K562 (cell line): ENCODE measurements around the gene RBBP4. TPM values are rescaled to one million over a fixed set of nuclear protein-coding genes. Genes with fewer than 3 reads are reported as not detected.

Experiments
- ATAC-seq: fragments of 200-7000 bp; cut with Tn5 transposase; 3 replicates; pipeline ENCODE4 v1.9.1; 2020; ENCODE audit warnings: moderate library complexity
- BruUV-seq: library from RNA; stranded (reverse); fragments of 400-500 nt; replicated peaks from 2 replicates; lab custom pipeline; 2021; lab: Mats Ljungman, UMichigan
- CTCF ChIA-PET: fragments of 300-600 bp; formaldehyde crosslinking; extraction: SDS; loops from one replicate; lab custom pipeline; 2021; ENCODE audit warnings: low intra/inter-chr PET ratio; lab: Yijun Ruan, JAX
- POLR2A ChIA-PET: fragments of 300-600, 350-650 bp; sonication (Branson Sonifier 250); formaldehyde crosslinking; extraction: SDS; loops from one replicate; lab custom pipeline; 2021; ENCODE audit warnings: antibody characterized with exemption, inconsistent platforms; lab: Yijun Ruan, JAX
- DNase-seq, 4 experiments: peaks; one replicate each; pipeline versions ENCODE4 v3.0.0 to v3.0.0-alpha.2; 2011 to 2018; ENCODE audit warnings: low spot score in 3 of 4, mixed read lengths in 3 of 4; ENCODE audit errors: extremely low read depth in 1 of 4
- FAIRE-seq: peaks from 2 replicates; lab custom pipeline; 2011; peaks lifted over from hg19 to GRCh38; lab: Jason Lieb, UNC
- H2AFZ ChIP-seq: 2 replicates; pipeline ENCODE4 v1.6.0; 2011; ENCODE audit warnings: low read depth, low read length, control low read depth, inconsistent platforms
- H3K27ac ChIP-seq: fragments of 200-600 bp; 3 replicates; pipeline ENCODE4 v1.8.0; 2011; ENCODE audit warnings: low read depth, mild to moderate bottlenecking, control low read depth, inconsistent platforms, low read length, moderate library complexity, mixed read lengths; ENCODE audit errors: extremely low read depth
- H3K27me3 ChIP-seq, 2 experiments: fragments of 300-600 bp in 1 of 2; 2 replicates in 1 of 2; 3 replicates in 1 of 2; pipeline versions ENCODE4 v1.6.0 to v1.8.0; 2011; ENCODE audit warnings: inconsistent platforms in 2 of 2, low read length in 2 of 2, mild to moderate bottlenecking in 1 of 2, mixed read lengths in 1 of 2, moderate library complexity in 1 of 2; ENCODE audit not compliant: control insufficient read depth in 2 of 2, insufficient read depth in 2 of 2
- H3K36me3 ChIP-seq: fragments of 300-600 bp; 3 replicates; pipeline ENCODE4 v1.8.0; 2011; ENCODE audit warnings: mild to moderate bottlenecking, low read length, inconsistent platforms; ENCODE audit not compliant: control insufficient read depth, insufficient read depth
- H3K4me1 ChIP-seq, 2 experiments: fragments of 200-600 bp in 1 of 2; replicated peaks in 1 of 2; 2 replicates in 1 of 2; 3 replicates in 1 of 2; pipeline versions ENCODE4 v1.5.1 to v1.8.0; 2011; ENCODE audit warnings: inconsistent platforms in 2 of 2, low read length in 2 of 2, mild to moderate bottlenecking in 1 of 2, mixed read lengths in 1 of 2, moderate library complexity in 1 of 2; ENCODE audit not compliant: control insufficient read depth in 2 of 2, insufficient read depth in 2 of 2
- H3K4me2 ChIP-seq: 2 replicates; pipeline ENCODE4 v1.6.1; 2011; ENCODE audit warnings: low read length, control low read depth, inconsistent platforms, mixed read lengths; ENCODE audit not compliant: insufficient read depth
- H3K4me3 ChIP-seq: fragments of 200-600 bp; sonication (generic), shearing (Covaris generic); 2 replicates; pipeline ENCODE4 v1.5.1; 2016; ENCODE audit warnings: control low read depth, inconsistent platforms
- H3K79me2 ChIP-seq: fragments of 200-600 bp; 3 replicates; pipeline ENCODE4 v1.8.0; 2011; ENCODE audit warnings: low read length, inconsistent platforms; ENCODE audit not compliant: control insufficient read depth, insufficient read depth
- H3K9ac ChIP-seq, 2 experiments: 2 replicates each; pipeline versions ENCODE4 v1.6.0 to v1.6.1; 2011; ENCODE audit warnings: low read depth in 2 of 2, low read length in 2 of 2, control low read depth in 1 of 2, inconsistent platforms in 1 of 2, mild to moderate bottlenecking in 1 of 2, mixed read lengths in 1 of 2; ENCODE audit not compliant: insufficient read depth in 1 of 2
- H3K9me1 ChIP-seq: one replicate; pipeline ENCODE4 v1.6.0; 2011; ENCODE audit warnings: inconsistent platforms, mild to moderate bottlenecking, low read length, moderate library complexity; ENCODE audit not compliant: control insufficient read depth, insufficient read depth
- H3K9me3 ChIP-seq: replicated peaks from 2 replicates; pipeline ENCODE4 v1.5.1; 2011; ENCODE audit warnings: low read depth, low read length, inconsistent platforms; ENCODE audit not compliant: control insufficient read depth, insufficient read depth
- H4K20me1 ChIP-seq: replicated peaks from 2 replicates; pipeline ENCODE4 v1.6.1; 2011; ENCODE audit warnings: low read length, inconsistent platforms, mixed read lengths; ENCODE audit not compliant: control insufficient read depth, insufficient read depth
- DEAF1 ChIP-seq: fragments of 450-650 bp; formaldehyde crosslinking; IDR thresholded peaks from 2 replicates; pipeline ENCODE4 v1.4.0; 2020; ENCODE audit warnings: mild to moderate bottlenecking, moderate library complexity
- GABPB2 ChIP-seq: fragments of 250-450 bp; sonication (Bioruptor Pico); conservative IDR thresholded peaks from 2 replicates; pipeline ENCODE4 v1.5.1; 2021; ENCODE audit warnings: mild to moderate bottlenecking
- KDM5B ChIP-seq: fragments of 200-600 bp; sonication (generic); IDR thresholded peaks from 2 replicates; pipeline ENCODE4 v1.6.1; 2012; ENCODE audit warnings: low read depth, mild to moderate bottlenecking, moderate library complexity, low read length, control low read depth, inconsistent platforms; ENCODE audit not compliant: insufficient replicate concordance
- KHSRP ChIP-seq: fragments of 450-650 bp; IDR thresholded peaks from 2 replicates; pipeline ENCODE4 v1.6.1; 2017
- NONO ChIP-seq, 2 experiments: fragments of 200-400 bp in 1 of 2; fragments of 450-650 bp in 1 of 2; formaldehyde crosslinking in 1 of 2; IDR thresholded peaks; 2 replicates each; pipeline ENCODE4 v1.6.1; 2017; ENCODE audit warnings: low read depth in 2 of 2, mild to moderate bottlenecking in 2 of 2, moderate library complexity in 2 of 2, low read length in 1 of 2
- SREBF1 ChIP-seq: fragments of 150-350 bp; IDR thresholded peaks from 2 replicates; pipeline ENCODE4 v1.6.1; 2014; ENCODE audit warnings: antibody characterized with exemption, low read depth, low read length, borderline replicate concordance
- ZNF551 ChIP-seq: fragments of 250-450 bp; sonication (Bioruptor Pico); IDR thresholded peaks from 2 replicates; pipeline ENCODE4 v1.5.0; 2021; ENCODE audit warnings: mild to moderate bottlenecking, moderate library complexity
- WGBS: fragments of 100-300 bp; shearing (Covaris generic); methylation state at CpG from one replicate; pipeline ENCODE4 v1.1.6; 2016; ENCODE audit warnings: low coverage, mixed read lengths; ENCODE audit not compliant: insufficient coverage; ENCODE audit errors: missing lambda C conversion rate; 5-methylcytosine and 5-hydroxymethylcytosine counted together
- in situ Hi-C: fragments of 300-500 bp; cut with MboI; formaldehyde crosslinking; loops from 4 replicates; pipeline ENCODE4 v1.15.0; 2018; ENCODE audit warnings: inconsistent platforms, mixed read lengths
- intact Hi-C: fragments of 100-400 bp; cut with micrococcal nuclease; formaldehyde crosslinking; loops from 2 replicates; pipeline ENCODE4 v1.14.2; 2022
- polyA plus RNA-seq, 8 experiments: library from polyadenylated mRNA; depleted of rRNA in 4 of 8; stranded (reverse) in 5 of 8; unstranded in 3 of 8; fragments of >200 nt; fragmentation: Nextera tagmentation in 2 of 8; fragmentation: Illumina TruSeq in 1 of 8; extraction: Ambion mirVana in 2 of 8; extraction: Trizol in 1 of 8; gene quantifications; 2 replicates each; pipeline versions ENCODE4 v1.2.1 to v1.2.3, GENCODE V29; 2011 to 2014; ENCODE audit warnings: inconsistent platforms in 1 of 8, missing spikeins in 1 of 8
- total RNA-seq, 7 experiments: library from RNA; depleted of rRNA in 6 of 7; stranded (reverse); fragments of >200 nt in 6 of 7; fragmentation: Illumina TruSeq in 2 of 7; extraction: Trizol in 2 of 7; gene quantifications; 2 replicates each; pipeline versions ENCODE4 v1.2.1 to v1.2.3, GENCODE V29; 2011 to 2021; ENCODE audit warnings: low replicate concordance in 1 of 7

RBBP4 gene
- total and polyA plus RNA-seq, 9 of the 15 experiments (the other 6 are each of a cell fraction or from before 2014, with no cell fraction given) = 185 to 409 (median 259) TPM

- FAIRE-seq (no peak), ATAC-seq (no peak), DNase-seq (no peak)
- no peaks in the 10 kb centered on the region for H3K27me3 ChIP-seq
- in situ Hi-C loops = no loop called here
- TF ChIP-seq SREBF1 = no peak
- no peak for TF ChIP-seq KHSRP
- TF ChIP-seq ZNF551 (CRISPR knock-in tag) = no peak
- no peak for TF ChIP-seq NONO (IDR thresholded peaks at IDR 0.05; ENCODE audit: low read depth in 2 of 2, low read length in 1 of 2)
- no peak for TF ChIP-seq DEAF1 (CRISPR knock-in tag)
- TF ChIP-seq KDM5B = no peak
- TF ChIP-seq GABPB2 (CRISPR knock-in tag) = no peak
- no peaks in the 10 kb centered on the region for H4K20me1 ChIP-seq
- POLR2A ChIA-PET = interaction anchor here (1.3 to 3.3 kb wide), 7 partner anchors 8 to 47 kb away, joined by 3 to 33 read pairs (median 7); no protein-coding TSS in a partner anchor
- no peaks in the 10 kb centered on the region for H3K36me3 ChIP-seq
- H3K4me2 ChIP-seq = no peak overlapping the region
- no peak overlapping the region for H3K4me3 ChIP-seq
- no TSS peak for BruUV-seq
- H3K9me1 ChIP-seq = no peaks in the 10 kb centered on the region
- intact Hi-C loops = no loop called here
- no peak overlapping the region for H3K27ac ChIP-seq
- CTCF ChIA-PET = no interaction called here
- H3K4me1 ChIP-seq = peaks cover 21 to 33% of the 10 kb centered on the region in 2 experiments
- 71% methylated on average over 1 of the region's 1 CpG for WGBS
- no peak overlapping the region for H2AFZ ChIP-seq
- no peak overlapping the region for H3K9ac ChIP-seq
- no peaks in the 10 kb centered on the region for H3K9me3 ChIP-seq
- no peaks in the 10 kb centered on the region for H3K79me2 ChIP-seq
Measured at GRCh38 chr1:32727876-32728275, 76.9 kb downstream of the RBBP4 start.
